C4-2B (cell line): ENCODE results near the gene GLI1.

Experiments used
- H3K27ac ChIP-seq: fragments of 450-650 bp; 2 replicates; pipeline ENCODE4 v1.5.1; 2017
- CTCF ChIP-seq: fragments of 450-650 bp; conservative IDR thresholded peaks from 2 replicates; pipeline ENCODE4 v1.5.1; 2017; ENCODE audit warnings: mild to moderate bottlenecking
- ZFX ChIP-seq: fragments of 450-650 bp; IDR thresholded peaks from 2 replicates; pipeline ENCODE4 v1.6.1; 2017

The GLI1 gene

GRCh38 chr12:57481671-57482070 lies 22.1 kb downstream of the GLI1 start:
- TF ChIP-seq CTCF (no peak), ZFX (no peak)
- H3K27ac ChIP-seq = no peak overlapping the region

- no peak overlapping the region for H3K27ac ChIP-seq
- TF ChIP-seq CTCF = no peak
- no peak for TF ChIP-seq ZFX
Observed at GRCh38 chr12:57483466-57483865, 23.9 kb downstream of the GLI1 start.

GRCh38 chr12:57485695-57486094 lies 26.1 kb downstream of the GLI1 start:
- H3K27ac ChIP-seq = no peak overlapping the region
- TF ChIP-seq ZFX = no peak
- TF ChIP-seq CTCF = no peak

- peak overlapping the region; percentile 88 for H3K27ac ChIP-seq
- no peak for TF ChIP-seq ZFX
- TF ChIP-seq CTCF = no peak
Observed at GRCh38 chr12:57487055-57487596, 27.5 kb downstream of the GLI1 start.

- H3K27ac ChIP-seq = peak within 1 kb of the TSS; percentile 88
- peak; percentile 60 for TF ChIP-seq CTCF
- TF ChIP-seq ZFX = no peak
Observed at GRCh38 chr12:57487597-57488401, 28.2 kb downstream of the GLI1 start, which contains the start of gene MARS1. TSS of gene MARS1 (plus strand) at chr12:57488068. CDS start at chr12:57488091, 23 bp downstream.

- no peak for TF ChIP-seq CTCF
- no peak for TF ChIP-seq ZFX
- peak overlapping the region; percentile 88 for H3K27ac ChIP-seq
Observed at GRCh38 chr12:57488402-57489156, 29.0 kb downstream of the GLI1 start.

- TF ChIP-seq ZFX (no peak), CTCF (no peak)
- peak overlapping the region; percentile 88 for H3K27ac ChIP-seq
Observed at GRCh38 chr12:57489157-57489641, 29.6 kb downstream of the GLI1 start.
